Thyroid gland (tissue), 4 donors: ENCODE results near the gene CD53.

ENCODE experiments used
- CTCF ChIP-seq, 6 experiments: fragments of 200-600 bp in 3 of 6; fragments of 450-650 bp in 3 of 6; sonication (generic) in 3 of 6; IDR thresholded peaks; one replicate each; pipeline ENCODE4 v1.5.1; 2016 to 2019; ENCODE audit warnings: antibody characterized with exemption in 6 of 6, mild to moderate bottlenecking in 2 of 6, inconsistent platforms in 1 of 6, moderate library complexity in 1 of 6
- POLR2A ChIP-seq, 2 donors: fragments of 450-650 bp; IDR thresholded peaks; one replicate each; pipeline ENCODE4 v1.6.1; 2017; ENCODE audit warnings: antibody characterized with exemption in 2 of 2, mild to moderate bottlenecking in 2 of 2, moderate library complexity in 1 of 2

GRCh38 chr1:110948038-110948810, 75.3 kb downstream of the CD53 start:
- TF ChIP-seq POLR2A (IDR thresholded peaks at IDR 0.05) (no peak), CTCF (IDR thresholded peaks at IDR 0.05) (no peak)
